DND-41 (cell line): ENCODE measurements around the gene BUB1.
"Not testable (repeated sequence)": the region's sequence is repeated elsewhere in the genome, so short reads cannot be mapped to it uniquely, and the experiment has no call there.

Experiments used
- ATAC-seq: fragments of 200-7000 bp; cut with Tn5 transposase; 3 replicates; pipeline ENCODE4 v1.9.1; 2021; ENCODE audit warnings: low read depth; ENCODE audit not compliant: insufficient read depth
- DNase-seq: peaks from one replicate; pipeline ENCODE4 v3.0.0-alpha.2; 2020
- H2AFZ ChIP-seq: 2 replicates; pipeline ENCODE4 v1.6.0; 2012; ENCODE audit warnings: low read depth, low read length
- H3K27ac ChIP-seq: 2 replicates; pipeline ENCODE4 v1.5.1; 2012; ENCODE audit warnings: low read length, inconsistent platforms
- H3K27me3 ChIP-seq: fragments of 200-600 bp; sonication (generic); 2 replicates; pipeline ENCODE4 v1.6.0; 2012; ENCODE audit warnings: low read length, mild to moderate bottlenecking, inconsistent platforms; ENCODE audit not compliant: insufficient read depth, poor library complexity
- H3K36me3 ChIP-seq: 2 replicates; pipeline ENCODE4 v1.5.1; 2012; ENCODE audit warnings: low read length, inconsistent platforms; ENCODE audit not compliant: insufficient read depth
- H3K4me1 ChIP-seq: 2 replicates; pipeline ENCODE4 v1.5.1; 2012; ENCODE audit warnings: mild to moderate bottlenecking, low read length; ENCODE audit not compliant: insufficient read depth
- H3K4me2 ChIP-seq: 2 replicates; pipeline ENCODE4 v1.6.0; 2012; ENCODE audit warnings: mild to moderate bottlenecking, moderate library complexity, low read length, inconsistent platforms; ENCODE audit not compliant: insufficient read depth
- H3K4me3 ChIP-seq, 2 experiments: fragments of 200-600 bp in 1 of 2; shearing (Covaris generic) in 1 of 2; 2 replicates each; pipeline ENCODE4 v1.5.1; 2012 to 2016; ENCODE audit warnings: inconsistent platforms in 2 of 2, low read length in 2 of 2, mild to moderate bottlenecking in 2 of 2, low read depth in 1 of 2, moderate library complexity in 1 of 2
- H3K79me2 ChIP-seq: 2 replicates; pipeline ENCODE4 v1.6.0; 2012; ENCODE audit warnings: low read length, inconsistent platforms; ENCODE audit not compliant: insufficient read depth
- H3K9ac ChIP-seq: 2 replicates; pipeline ENCODE4 v1.6.0; 2012; ENCODE audit warnings: low read depth, mild to moderate bottlenecking, inconsistent platforms, low read length, moderate library complexity
- H3K9me3 ChIP-seq: 2 replicates; pipeline ENCODE4 v1.5.1; 2012; ENCODE audit warnings: low read length, moderate library complexity, mild to moderate bottlenecking, inconsistent platforms; ENCODE audit not compliant: insufficient read depth, severe bottlenecking
- H4K20me1 ChIP-seq: 2 replicates; pipeline ENCODE4 v1.6.0; 2012; ENCODE audit warnings: low read length; ENCODE audit not compliant: insufficient read depth
- CTCF ChIP-seq: IDR thresholded peaks from 2 replicates; pipeline ENCODE4 v1.5.1; 2012; ENCODE audit warnings: borderline replicate concordance, low read length, moderate library complexity, mild to moderate bottlenecking; ENCODE audit not compliant: poor library complexity, severe bottlenecking; ENCODE audit errors: extremely low read depth
- EZH2 ChIP-seq: IDR thresholded peaks from 3 replicates; pipeline ENCODE4 v1.6.1; 2012; ENCODE audit warnings: borderline replicate concordance, low read depth, mild to moderate bottlenecking, moderate library complexity, low read length, inconsistent platforms; ENCODE audit not compliant: severe bottlenecking

Gene BUB1

GRCh38 chr2:110691612-110692258 lies 13.9 kb upstream of the BUB1 start:
- Histone ChIP-seq H4K20me1 (no peaks in the 10 kb centered on the region), H3K4me1 (peaks cover 19% of the 10 kb centered on the region), H3K9ac (no peak overlapping the region), H3K9me3 (peaks cover 11% of the 10 kb centered on the region), H3K4me3 (no peak overlapping the region), H2AFZ (no peak overlapping the region), H3K36me3 (no peaks in the 10 kb centered on the region), H3K79me2 (no peaks in the 10 kb centered on the region), H3K4me2 (no peak overlapping the region), H3K27me3 (no peaks in the 10 kb centered on the region), H3K27ac (no peak overlapping the region)
- DNase-seq = no peak
- no peak for ATAC-seq
- TF ChIP-seq EZH2 = no peak
- no peak for TF ChIP-seq CTCF

- ATAC-seq (no peak), DNase-seq (no peak)
- H3K27ac ChIP-seq = no peak overlapping the region
- no peaks in the 10 kb centered on the region for H4K20me1 ChIP-seq
- H3K4me1 ChIP-seq = peaks cover 15% of the 10 kb centered on the region
- H3K27me3 ChIP-seq = no peaks in the 10 kb centered on the region
- H2AFZ ChIP-seq = no peak overlapping the region
- no peak overlapping the region for H3K4me2 ChIP-seq
- no peak overlapping the region for H3K4me3 ChIP-seq
- H3K36me3 ChIP-seq = no peaks in the 10 kb centered on the region
- no peaks in the 10 kb centered on the region for H3K79me2 ChIP-seq
- H3K9me3 ChIP-seq = peaks cover 11% of the 10 kb centered on the region
- H3K9ac ChIP-seq = no peak overlapping the region
- TF ChIP-seq EZH2 (no peak), CTCF (no peak)
Measured at GRCh38 chr2:110690083-110690965, 12.5 kb upstream of the BUB1 start.

- Histone ChIP-seq H2AFZ (no peak overlapping the region), H3K27me3 (no peaks in the 10 kb centered on the region), H3K27ac (no peak overlapping the region), H3K9ac (no peak overlapping the region), H3K79me2 (no peaks in the 10 kb centered on the region), H3K36me3 (no peaks in the 10 kb centered on the region), H3K9me3 (peaks cover 11% of the 10 kb centered on the region), H4K20me1 (no peaks in the 10 kb centered on the region), H3K4me1 (no peaks in the 10 kb centered on the region), H3K4me3 (no peak overlapping the region), H3K4me2 (no peak overlapping the region)
- DNase-seq = no peak
- no peak for TF ChIP-seq CTCF
- TF ChIP-seq EZH2 = no peak
- no peak for ATAC-seq
Measured at GRCh38 chr2:110688594-110689091, 10.8 kb upstream of the BUB1 start.

- not testable (repeated sequence) for DNase-seq, H3K36me3 ChIP-seq, H3K27me3 ChIP-seq, ATAC-seq, H4K20me1 ChIP-seq, H3K4me1 ChIP-seq, H3K4me2 ChIP-seq, H3K9ac ChIP-seq, H2AFZ ChIP-seq, H3K4me3 ChIP-seq, H3K27ac ChIP-seq, H3K79me2 ChIP-seq
- H3K9me3 ChIP-seq = peaks cover 11% of the 10 kb centered on the region
Measured at GRCh38 chr2:110687775-110688484, 10.1 kb upstream of the BUB1 start.
